HG02981 (cell line): Measurements from ENCODE around the gene RABGAP1L.
"Not testable (repeated sequence)": the region's sequence is repeated elsewhere in the genome, so short reads cannot be mapped to it uniquely, and the experiment has no call there.

Source experiments
- ATAC-seq: cut with Tn5 transposase; IDR thresholded peaks from one replicate; pipeline ENCODE4 v1.9.1; 2021; ENCODE audit warnings: mild to moderate bottlenecking, moderate library complexity; ENCODE audit not compliant: unreplicated experiment

RABGAP1L gene

DNA sequence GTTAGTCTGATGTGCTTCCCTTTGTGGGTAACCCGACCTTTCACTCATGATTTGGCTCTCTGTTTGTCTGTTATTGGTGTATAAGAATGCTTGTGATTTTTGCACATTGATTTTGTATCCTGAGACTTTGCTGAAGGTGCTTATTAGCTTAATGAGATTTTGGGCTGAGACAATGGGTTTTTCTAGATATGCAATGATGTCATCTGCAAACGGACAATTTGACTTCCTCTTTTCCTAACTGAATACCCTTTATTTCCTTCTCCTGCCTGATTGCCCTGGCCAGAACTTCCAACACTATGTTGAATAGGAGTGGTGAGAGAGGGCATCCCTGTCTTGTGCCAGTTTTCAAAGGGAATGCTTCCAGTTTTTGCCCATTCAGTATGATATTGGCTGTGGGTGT is 490.3 kb downstream of the RABGAP1L start:
- ATAC-seq, result not testable (repeated sequence)

DNA sequence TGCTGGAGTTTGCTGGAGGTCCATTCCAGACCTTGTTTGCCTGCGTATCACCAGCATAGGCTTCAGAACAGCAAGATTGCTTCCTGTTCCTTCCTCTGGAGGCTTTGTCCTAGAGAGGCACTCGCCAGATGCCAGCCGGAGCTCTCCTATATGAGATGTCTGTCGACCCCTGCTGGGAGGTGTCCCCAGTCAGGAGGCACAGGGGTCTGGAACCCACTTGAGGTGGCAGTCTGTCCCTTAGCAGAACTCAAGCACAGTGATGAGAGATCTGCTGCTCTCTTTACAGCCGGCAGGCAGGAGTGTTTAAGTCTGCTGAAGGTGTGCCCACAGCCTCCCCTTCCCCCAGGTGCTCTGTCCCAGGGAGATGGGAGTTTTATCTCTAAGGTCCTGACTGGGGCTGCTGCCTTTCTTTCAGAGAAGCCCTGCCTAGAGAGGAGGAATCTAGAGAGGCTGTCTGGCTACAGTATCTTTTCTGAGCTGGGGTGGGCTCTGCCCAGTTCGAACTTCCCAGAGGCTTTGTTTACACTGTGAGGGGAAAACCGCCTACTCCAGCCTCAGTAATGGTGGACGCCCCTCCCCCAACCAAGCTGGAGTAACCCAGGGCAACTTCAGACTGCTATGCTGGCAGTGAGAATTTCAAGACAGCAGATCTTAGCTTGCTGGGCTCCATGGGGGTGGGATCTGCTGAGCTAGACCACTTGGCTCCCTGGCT is 493.4 kb downstream of the RABGAP1L start:
- ATAC-seq, result no peak

GRCh38 chr1:174654560-174654959 is 495.2 kb downstream of the RABGAP1L start:
- no peak for ATAC-seq

DNA sequence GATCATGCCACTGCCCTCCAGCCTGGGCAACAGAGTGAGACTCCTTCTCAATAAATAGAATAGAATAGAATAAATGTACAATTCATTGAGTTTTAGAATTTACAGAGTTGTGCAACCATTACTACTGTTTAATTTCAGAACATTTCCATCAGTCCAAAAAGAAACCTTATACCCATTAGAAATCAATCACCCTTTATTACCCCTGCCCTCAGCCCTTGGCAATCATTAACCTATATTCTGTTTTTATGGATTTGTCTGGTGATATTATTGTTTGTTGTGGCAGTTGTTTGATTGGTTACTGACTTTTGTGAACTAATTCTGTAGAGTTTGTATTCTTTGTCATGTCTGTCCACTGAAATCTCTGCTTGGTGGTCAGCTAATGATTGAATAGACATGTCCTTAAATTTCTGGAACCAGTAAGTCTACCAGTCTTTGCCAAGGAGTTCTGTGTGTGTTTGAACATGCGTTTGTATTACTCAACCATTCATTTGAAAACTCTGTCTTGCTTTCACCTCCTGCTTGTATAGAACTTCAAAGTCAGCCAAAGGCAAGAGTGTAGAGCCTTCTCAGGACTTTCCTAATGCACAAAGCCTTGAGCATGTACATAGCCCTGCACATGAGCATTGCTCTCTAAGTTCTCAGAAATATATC is 497.2 kb downstream of the RABGAP1L start:
- ATAC-seq, result no peak

DNA sequence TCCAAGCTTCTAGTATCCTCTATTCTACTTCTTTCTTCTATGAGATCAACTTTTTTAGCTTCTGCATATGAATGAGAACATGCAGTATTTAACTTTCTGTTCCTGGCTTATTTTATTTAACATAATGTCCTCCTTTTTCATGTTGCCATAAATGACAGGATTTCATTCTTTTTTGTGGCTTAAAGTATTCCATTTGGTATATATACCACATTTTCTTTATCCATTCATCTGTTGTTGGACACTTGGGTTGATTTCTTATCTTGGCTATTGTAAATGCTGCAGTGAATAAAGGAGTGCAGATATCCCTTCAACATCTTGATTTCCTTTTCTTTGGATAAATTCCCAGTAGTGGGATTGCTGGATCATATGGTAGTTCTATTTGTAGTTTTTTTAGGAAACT is 498.1 kb downstream of the RABGAP1L start:
- no peak for ATAC-seq

GRCh38 chr1:174657893-174658292 is 498.6 kb downstream of the RABGAP1L start:
- ATAC-seq, result no peak

DNA sequence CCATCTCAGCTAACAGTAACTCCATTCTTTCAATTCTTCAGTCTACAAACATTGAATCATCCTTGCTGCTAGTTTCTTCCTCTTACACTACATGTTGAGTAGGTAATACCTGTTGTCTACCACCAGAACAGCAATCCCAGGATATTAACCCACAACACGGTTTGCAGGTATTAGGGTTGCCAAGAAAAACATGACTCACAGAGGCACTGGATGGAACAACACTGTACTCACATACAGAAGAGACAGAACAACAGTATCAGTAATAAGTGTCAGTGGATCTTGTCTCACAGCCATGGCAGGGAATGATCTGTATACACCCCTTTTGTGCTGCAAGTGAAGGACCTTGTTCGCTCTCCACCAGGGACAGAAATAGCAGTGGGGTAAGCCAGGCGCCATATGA is 500.5 kb downstream of the RABGAP1L start:
- no peak for ATAC-seq

DNA sequence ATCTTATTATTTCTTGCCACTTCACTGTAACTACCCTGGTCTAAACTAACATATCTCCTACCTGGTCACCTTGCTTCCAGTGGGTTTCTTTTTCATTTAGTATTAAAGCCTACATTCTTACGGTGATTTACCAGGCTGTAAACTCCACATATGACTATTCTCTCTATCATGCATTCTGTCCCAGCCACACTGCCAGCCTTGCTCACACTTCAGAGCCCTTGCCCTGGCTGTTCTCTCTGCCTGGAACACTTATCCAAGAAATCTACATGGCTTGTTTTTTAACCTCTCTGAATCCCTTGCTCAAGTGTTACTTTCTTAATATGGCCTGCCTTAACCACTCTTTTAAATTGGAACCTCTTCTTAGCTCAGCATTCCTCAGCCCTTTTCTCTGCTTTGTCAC is 501.2 kb downstream of the RABGAP1L start:
- no peak for ATAC-seq

GRCh38 chr1:174663358-174663757 is 504.0 kb downstream of the RABGAP1L start:
- no peak for ATAC-seq

- no peak for ATAC-seq
Measured at GRCh38 chr1:174666248-174666647, 506.9 kb downstream of the RABGAP1L start.

- ATAC-seq, result no peak
Measured at GRCh38 chr1:174671826-174672225, 512.5 kb downstream of the RABGAP1L start.

GRCh38 chr1:174676856-174677255 is 517.5 kb downstream of the RABGAP1L start:
- ATAC-seq, result no peak

GRCh38 chr1:174678657-174679056 is 519.3 kb downstream of the RABGAP1L start:
- ATAC-seq, result no peak

- no peak for ATAC-seq
Measured at GRCh38 chr1:174680101-174680500, 520.8 kb downstream of the RABGAP1L start.

DNA sequence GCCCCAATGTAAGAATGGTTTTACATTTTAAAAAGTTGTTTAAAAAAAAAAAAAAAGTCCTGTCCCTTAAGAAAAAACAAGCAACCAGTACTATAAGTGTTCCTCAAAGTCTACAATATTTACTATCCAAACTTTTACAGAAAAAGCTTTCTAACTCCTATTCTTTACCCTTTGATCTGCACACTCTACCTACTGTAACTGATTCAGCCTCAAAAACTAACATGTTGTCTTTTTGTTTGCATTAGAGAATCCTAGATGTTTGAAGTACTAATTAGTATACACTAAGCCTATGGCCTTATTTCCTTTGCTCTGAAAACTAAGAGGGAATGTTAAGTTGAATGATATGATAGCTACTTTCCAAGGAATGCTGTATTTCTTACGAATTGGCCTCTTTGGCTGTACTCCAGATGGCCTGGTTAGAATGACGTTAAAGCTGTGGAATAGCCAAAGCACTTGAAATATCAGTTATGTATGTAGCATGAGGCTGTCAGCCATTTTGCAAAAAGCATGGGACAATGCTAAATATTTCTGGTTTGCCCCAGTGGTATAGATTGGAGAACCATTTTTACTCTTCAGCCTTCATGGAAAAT is 523.2 kb downstream of the RABGAP1L start:
- ATAC-seq, result no peak

GRCh38 chr1:174686213-174686612 is 526.9 kb downstream of the RABGAP1L start:
- ATAC-seq, result no peak

- ATAC-seq, result no peak
Measured at GRCh38 chr1:174689524-174689923, 530.2 kb downstream of the RABGAP1L start.

- ATAC-seq, result no peak
Measured at GRCh38 chr1:174690266-174690665, 530.9 kb downstream of the RABGAP1L start.

- no peak for ATAC-seq
Measured at GRCh38 chr1:174692313-174692712, 533.0 kb downstream of the RABGAP1L start.

DNA sequence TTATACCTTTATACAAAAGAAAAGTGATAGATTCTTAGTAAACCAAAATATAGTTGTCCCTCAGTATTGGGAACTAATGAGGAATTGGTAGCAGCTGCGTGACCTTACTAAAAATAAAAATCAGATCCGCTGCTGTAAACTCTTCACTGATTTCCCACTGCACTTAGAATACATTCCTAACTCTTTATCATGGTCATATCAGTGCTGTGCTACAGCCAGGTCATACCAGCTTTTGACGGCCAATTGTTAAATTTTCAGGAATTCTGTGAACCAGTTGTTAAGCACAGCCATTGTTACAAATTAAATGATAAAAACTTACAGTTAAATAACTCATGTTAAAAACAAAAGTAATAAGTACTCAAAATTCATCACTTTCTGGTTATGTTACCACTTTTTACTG is 533.8 kb downstream of the RABGAP1L start:
- ATAC-seq, result no peak

- not testable (repeated sequence) for ATAC-seq
Measured at GRCh38 chr1:174693539-174693938, 534.2 kb downstream of the RABGAP1L start.
